ENCODE results near the gene ADAMTS3.
A peak's percentile ranks its signal among the peaks of the same experiment; 100 is the strongest.
"Not testable (repeated sequence)": the region's sequence is repeated elsewhere in the genome, so short reads cannot be mapped to it uniquely, and the experiment has no call there.

ADAMTS3 gene

GRCh38 chr4:72552447-72552846, 16.6 kb downstream of the ADAMTS3 start:
- no peak for DNase-seq

GRCh38 chr4:72546456-72546855, 22.6 kb downstream of the ADAMTS3 start:
- no peak for DNase-seq

- not testable (repeated sequence) for DNase-seq
Observed at GRCh38 chr4:72540694-72541093, 28.3 kb downstream of the ADAMTS3 start.

GRCh38 chr4:72538006-72538405, 31.0 kb downstream of the ADAMTS3 start:
- no peak for DNase-seq

- DNase-seq, result no peak
Observed at GRCh38 chr4:72536443-72536842, 32.6 kb downstream of the ADAMTS3 start.

GRCh38 chr4:72531768-72532290, 37.2 kb downstream of the ADAMTS3 start:
- DNase-seq, result no peak

- DNase-seq, result no peak
Observed at GRCh38 chr4:72531322-72531721, 37.7 kb downstream of the ADAMTS3 start.

- no peak for DNase-seq
Observed at GRCh38 chr4:72529148-72529822, 39.7 kb downstream of the ADAMTS3 start.

- DNase-seq, result no peak
Observed at GRCh38 chr4:72527038-72527646, 41.9 kb downstream of the ADAMTS3 start.

GRCh38 chr4:72525938-72526337, 43.1 kb downstream of the ADAMTS3 start:
- no peak for DNase-seq

GRCh38 chr4:72522440-72522839, 46.6 kb downstream of the ADAMTS3 start:
- no peak for DNase-seq

- no peak for DNase-seq
Observed at GRCh38 chr4:72513227-72513626, 55.8 kb downstream of the ADAMTS3 start.

- DNase-seq, result no peak
Observed at GRCh38 chr4:72507860-72508419, 61.1 kb downstream of the ADAMTS3 start.

- DNase-seq, result no peak
Observed at GRCh38 chr4:72507167-72507566, 61.9 kb downstream of the ADAMTS3 start.

- DNase-seq, result peak; percentile 11 to 38
Observed at GRCh38 chr4:72505314-72505744, 63.7 kb downstream of the ADAMTS3 start.

- no peak for DNase-seq
Observed at GRCh38 chr4:72500214-72500613, 68.8 kb downstream of the ADAMTS3 start.

- no peak for DNase-seq
Observed at GRCh38 chr4:72496119-72496518, 72.9 kb downstream of the ADAMTS3 start.

- no peak for DNase-seq
Observed at GRCh38 chr4:72494156-72494555, 74.9 kb downstream of the ADAMTS3 start.

- no peak for DNase-seq
Observed at GRCh38 chr4:72489267-72489666, 79.8 kb downstream of the ADAMTS3 start.

GRCh38 chr4:72486991-72487390, 82.0 kb downstream of the ADAMTS3 start:
- no peak for DNase-seq

GRCh38 chr4:72484981-72485380, 84.0 kb downstream of the ADAMTS3 start:
- DNase-seq, result no peak

- no peak for DNase-seq
Observed at GRCh38 chr4:72473434-72473900, 95.6 kb downstream of the ADAMTS3 start.

- DNase-seq, result no peak
Observed at GRCh38 chr4:72471816-72472215, 97.2 kb downstream of the ADAMTS3 start.

GRCh38 chr4:72468904-72469502, 100.0 kb downstream of the ADAMTS3 start:
- peak; percentile 0 to 3 for DNase-seq
